ENCODE results near the gene GAREM2.

DNA sequence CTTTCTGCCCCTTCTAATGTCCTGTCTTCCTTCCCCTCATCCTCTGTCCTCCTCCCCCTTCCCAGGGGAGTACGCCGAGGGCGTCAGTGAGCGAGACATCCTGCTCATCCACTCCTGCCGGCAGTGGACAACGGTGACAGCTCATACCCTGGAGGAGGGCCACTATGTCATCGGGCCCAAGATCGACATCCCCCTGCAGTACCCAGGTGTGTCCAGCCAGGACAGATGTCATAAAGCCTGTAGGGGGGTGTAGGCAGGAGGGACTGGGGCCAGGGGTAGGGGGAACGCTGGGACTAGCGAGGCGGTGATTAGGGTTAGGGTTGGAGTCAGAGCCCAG, 3.4 kb downstream of the GAREM2 start:
- no peak for TF ChIP-seq POLR2A (IDR thresholded peaks at IDR 0.05)
- TF ChIP-seq, protein P1, sequence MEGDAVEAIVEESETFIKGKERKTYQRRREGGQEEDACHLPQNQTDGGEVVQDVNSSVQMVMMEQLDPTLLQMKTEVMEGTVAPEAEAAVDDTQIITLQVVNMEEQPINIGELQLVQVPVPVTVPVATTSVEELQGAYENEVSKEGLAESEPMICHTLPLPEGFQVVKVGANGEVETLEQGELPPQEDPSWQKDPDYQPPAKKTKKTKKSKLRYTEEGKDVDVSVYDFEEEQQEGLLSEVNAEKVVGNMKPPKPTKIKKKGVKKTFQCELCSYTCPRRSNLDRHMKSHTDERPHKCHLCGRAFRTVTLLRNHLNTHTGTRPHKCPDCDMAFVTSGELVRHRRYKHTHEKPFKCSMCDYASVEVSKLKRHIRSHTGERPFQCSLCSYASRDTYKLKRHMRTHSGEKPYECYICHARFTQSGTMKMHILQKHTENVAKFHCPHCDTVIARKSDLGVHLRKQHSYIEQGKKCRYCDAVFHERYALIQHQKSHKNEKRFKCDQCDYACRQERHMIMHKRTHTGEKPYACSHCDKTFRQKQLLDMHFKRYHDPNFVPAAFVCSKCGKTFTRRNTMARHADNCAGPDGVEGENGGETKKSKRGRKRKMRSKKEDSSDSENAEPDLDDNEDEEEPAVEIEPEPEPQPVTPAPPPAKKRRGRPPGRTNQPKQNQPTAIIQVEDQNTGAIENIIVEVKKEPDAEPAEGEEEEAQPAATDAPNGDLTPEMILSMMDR (IDR thresholded peaks at IDR 0.05 in 4 of 5, conservative IDR thresholded peaks at IDR 0.05 in 1 of 5) = no peak

All from gastrocnemius medialis (tissue), 4 donors.